Middle frontal gyrus (tissue), 1 donor: ENCODE data around the gene SELENOO.
A peak's percentile ranks its signal among the peaks of the same experiment; 100 is the strongest.
"Not testable (repeated sequence)": the region's sequence is repeated elsewhere in the genome, so short reads cannot be mapped to it uniquely, and the experiment has no call there.

Experiments used
- DNase-seq: peaks from one replicate; pipeline ENCODE4 v3.0.0-alpha.2; 2015; ENCODE audit warnings: low spot score; ENCODE audit errors: extremely low spot score

The SELENOO gene

DNA sequence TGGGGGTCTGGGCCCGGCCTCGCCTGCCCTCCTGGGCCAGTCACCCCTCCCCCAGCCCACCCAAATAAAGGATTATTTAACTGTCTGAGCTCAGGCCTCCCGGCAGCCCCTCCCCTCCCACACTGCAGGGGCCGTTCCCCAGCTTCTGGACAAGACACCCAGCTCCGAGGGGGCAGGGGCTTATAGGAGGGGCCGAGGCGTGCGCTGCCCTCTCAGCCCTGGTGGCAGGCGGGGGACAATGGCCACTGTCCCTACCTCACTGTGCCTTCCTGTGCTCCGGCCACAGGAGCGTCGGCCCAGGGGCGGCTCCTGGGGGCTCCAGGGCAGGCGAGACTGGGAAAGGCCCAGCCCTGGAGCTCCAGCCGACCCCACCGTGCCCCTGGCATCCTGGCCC lies 2.2 kb upstream of the SELENOO start:
- no peak for DNase-seq

DNA sequence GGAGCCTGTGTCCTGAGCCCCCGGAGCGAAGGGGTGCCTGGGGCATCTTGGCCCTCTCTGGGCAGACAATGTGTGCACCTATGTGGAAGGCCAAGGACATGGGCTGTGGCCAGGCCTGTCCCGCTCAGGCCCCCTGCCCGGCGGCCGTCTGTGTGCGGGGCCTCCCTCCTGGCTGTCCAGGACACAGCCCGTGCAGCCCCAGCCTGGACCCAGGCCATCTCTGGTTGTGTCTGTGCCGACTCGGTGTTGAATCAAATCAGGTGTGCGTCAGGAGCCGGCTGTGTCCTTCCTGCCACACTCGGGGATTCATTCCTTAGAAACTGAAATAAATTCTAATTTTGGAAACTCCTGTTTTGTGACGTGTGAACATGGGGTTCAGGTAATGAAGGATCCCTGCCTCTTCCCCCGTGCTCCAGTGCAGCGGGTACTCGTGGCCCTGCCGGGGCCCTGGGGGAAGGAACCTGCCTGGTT lies 1.5 kb upstream of the SELENOO start:
- no peak for DNase-seq

DNA sequence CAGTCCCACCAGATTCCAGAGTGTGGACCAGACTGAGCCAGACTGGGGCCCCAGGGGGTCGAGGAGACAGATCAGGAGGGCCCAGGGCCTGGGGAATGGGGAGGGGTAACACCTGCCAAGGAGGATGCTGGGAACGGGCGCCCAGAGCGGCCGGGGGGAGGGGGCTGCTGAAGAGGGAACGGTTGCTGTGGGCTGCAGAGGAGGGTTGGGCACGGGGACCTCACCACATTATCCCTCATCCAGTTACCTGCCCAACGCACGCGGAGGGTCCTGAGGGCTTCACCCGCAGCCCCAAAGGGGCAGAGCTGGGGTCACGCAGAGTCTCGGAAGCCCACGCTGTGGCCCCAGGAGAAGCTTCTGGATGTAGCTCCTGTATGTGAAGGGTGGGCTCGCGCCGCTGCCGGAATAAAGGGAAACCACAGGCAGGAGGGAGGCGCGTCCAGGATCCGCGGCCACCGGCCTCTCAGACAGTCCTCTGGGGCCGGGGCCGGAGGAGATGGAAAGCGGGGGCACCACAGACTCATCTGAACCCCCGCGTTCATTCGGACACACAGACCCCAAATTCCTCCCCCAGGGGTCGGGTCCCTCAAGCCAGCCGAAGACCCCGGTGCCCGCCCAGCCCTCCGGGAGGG lies 866 bp upstream of the SELENOO start:
- DNase-seq: no peak

DNA sequence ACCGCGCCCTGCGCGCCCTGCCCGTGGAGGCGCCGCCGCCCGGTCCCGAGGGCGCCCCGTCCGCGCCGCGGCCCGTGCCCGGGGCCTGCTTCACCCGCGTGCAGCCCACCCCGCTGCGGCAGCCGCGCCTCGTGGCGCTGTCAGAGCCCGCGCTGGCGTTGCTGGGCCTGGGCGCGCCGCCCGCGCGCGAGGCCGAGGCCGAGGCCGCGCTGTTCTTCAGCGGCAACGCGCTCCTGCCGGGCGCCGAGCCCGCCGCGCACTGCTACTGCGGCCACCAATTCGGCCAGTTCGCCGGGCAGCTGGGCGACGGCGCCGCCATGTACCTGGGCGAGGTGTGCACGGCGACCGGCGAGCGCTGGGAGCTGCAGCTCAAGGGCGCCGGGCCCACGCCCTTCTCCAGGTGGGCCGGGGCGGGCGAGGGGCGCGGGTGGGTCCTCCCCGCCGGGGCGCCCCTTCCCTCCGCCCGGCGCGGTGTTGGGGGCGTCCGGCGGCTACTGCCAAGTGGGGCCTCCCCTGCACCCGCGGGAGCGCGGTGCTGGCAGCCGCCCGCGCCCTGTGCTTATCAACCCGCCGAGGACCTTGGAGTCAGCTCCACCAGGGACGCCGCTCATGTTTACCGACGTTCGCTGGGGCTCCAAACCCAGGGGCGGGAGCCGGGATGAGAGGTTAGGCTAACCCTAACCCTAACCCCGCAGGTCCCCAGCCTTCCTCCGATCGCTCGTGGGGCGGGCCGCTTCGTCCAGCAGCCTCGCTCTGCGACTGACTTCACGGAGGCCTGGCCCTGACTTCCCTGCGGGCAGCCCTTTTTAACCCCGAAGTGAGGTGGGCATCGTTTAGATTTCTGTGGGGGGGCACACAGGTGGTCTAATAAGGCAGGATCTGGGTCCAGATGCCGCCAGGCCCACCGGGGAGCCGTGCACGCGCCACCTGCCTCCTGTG lies 649 bp downstream of the SELENOO start:
- no peak for DNase-seq

DNA sequence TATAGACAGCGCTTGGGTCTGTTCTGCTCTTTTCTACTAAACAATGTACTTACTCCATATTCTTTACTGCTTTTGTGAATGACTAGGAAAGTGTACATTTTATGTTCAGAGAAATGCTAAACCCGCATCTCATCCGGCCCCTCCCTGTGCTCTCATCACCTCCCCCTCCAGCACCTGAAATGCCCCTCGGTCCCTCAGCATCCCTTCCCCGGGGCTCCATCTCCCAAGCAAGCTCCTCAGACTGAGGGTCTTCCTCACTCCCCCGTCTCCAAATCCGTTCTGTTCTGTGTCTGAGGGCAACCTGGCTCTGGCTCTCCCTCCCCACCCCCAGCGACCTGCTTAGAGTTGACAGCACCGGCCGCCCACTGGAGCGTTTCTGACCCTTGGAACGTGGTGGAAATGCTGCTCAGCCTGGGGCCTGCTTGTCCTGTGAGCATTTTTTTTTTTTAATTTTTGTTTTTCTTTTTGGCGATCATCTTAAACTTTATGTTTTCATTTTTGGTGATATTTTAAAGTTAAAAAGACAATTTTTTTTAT lies 1.4 kb downstream of the SELENOO start:
- no peak for DNase-seq

DNA sequence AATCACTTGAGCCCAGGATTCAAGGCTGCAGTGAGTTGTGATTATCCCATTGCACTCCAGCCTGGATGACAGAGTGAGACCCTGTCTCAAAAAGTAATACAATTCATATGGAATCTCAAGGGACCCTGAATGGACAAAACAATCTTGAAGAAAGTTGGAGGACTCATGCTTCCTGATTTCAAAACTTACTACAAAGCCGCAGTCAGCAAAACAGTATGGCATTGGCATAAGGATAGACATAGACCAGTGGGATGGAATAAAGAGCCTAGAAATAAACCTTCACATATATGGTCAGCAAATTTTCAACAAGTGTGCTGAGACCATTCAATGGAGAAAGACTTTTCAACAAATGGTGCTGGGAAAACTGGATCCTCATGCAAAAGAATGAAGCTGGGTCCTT lies 2.5 kb downstream of the SELENOO start:
- DNase-seq: no peak

DNA sequence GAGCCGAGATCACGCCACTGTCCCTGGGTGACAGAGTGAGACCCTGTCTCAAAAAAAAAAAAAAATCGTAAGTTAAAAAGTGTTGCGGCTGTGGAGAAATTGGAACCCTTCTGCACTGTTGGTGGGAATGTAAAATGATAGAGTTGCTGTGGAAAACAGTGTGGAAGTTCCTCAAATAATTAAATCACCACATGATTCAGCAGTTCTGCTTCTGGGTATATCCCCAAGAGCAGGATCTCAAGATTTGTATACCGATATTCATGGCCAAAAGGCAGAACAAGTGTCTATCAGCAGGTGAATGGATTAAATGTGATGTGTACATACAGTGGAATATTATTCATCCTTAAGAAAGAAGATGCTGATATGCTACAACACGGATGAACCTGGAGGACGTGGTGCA lies 3.8 kb downstream of the SELENOO start:
- no peak for DNase-seq

DNA sequence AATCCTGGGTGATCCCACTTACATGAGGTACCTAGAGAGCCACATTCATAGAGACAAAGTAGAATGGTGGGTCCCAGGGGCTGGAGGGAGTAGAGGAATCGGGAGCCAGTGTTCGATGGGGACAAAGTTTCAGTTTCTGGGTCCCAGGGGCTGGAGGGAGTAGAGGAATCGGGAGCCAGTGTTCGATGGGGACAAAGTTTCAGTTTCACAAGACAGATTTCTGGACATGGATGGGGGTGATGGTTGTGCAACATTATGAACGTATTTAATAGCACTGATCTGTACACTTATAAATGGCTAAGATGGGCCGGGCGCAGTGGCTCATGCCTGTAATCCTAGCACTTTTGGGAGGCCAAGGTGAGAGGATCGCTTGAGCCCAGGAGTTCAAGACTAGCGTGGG lies 4.2 kb downstream of the SELENOO start:
- DNase-seq: not testable (repeated sequence)

DNA sequence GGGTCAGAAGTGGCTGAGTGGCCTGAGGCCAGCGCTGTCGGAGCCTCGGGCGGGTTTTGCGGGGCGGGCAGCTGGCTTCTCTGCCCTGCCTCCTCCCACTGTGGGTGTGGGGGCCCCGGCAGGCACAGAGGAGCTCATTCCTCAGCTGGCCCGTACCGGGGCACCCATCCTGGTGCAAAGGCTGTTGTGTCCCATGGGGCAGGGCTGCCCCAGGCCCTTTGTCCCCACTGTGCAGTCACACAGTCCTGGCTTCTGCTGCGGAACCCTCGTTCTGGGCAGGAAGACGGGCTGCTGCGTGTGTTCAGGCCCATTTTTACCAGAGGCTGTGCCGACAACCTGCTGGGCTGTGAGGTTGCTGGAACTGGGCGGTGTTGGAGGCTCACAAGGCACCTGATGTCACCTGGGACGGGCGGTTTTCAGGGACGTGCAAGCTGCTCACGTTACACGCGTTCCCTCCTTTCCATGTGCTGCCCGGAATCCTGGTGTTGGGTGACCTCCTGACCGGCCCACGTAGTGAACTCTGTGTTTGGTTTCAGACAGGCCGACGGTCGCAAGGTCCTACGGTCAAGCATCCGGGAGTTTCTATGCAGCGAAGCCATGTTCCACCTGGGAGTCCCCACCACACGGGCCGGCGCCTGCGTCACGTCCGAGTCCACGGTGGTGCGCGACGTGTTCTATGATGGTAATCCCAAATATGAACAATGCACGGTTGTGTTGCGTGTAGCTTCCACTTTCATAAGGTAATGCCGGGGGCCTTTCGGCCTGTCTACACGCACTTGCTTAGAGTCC lies 5.2 kb downstream of the SELENOO start:
- DNase-seq: no peak

DNA sequence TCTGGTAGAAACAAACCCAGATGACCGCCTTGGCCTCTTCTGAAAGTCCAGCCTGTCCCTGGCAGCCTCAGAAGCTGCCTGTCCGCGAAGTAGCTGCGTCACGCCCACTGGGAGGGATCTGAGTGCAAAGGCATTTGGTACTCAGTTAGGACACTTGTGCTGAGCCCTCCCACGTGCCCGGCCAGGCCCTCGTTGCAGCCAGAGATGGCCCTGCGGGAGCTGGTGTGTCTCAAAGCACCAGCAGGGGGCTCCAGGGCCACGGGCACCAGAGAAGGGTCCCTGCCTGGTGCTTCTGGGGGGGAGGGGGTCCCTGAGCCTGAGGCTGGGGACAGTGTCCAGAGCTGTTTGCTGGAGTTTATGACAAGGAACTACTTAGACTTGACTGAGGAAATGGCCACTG lies 5.8 kb downstream of the SELENOO start:
- no peak for DNase-seq

DNA sequence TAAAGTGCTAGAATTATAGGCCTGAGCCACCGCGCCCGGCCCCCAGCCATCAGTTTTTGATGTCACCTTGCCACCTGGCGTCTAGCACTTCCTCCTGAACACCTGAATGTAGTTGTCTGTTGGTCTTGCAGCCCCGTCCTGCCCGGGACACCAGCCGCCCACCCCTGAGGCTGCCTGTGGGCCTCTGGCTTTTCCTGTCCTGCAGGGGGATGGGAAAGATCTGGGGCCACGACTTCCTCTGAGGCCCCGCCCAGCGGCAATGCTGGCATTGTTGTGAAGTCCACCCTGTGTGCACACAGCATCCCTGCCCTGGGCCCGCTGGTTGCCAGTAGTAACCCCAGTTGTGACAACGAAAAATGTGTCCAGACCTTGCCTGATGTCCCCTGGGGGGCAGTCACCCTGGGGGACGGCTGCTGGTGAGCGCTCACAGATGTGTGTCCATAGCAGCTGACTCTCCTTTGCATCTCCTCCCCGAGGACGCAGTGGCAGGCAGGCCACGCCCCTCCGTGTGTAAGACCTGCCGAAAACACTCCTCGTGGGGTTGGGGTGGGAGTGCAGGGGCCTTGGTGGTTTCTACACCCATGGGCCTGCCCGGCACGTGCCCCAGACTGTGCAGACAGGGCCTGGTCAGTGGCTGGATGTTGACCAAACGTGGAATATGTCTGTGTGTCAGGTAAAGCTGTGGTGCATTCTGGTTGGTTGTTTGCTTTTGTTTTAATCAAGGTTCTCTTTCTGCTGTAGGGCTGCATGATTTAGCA lies 6.8 kb downstream of the SELENOO start:
- DNase-seq: no peak

DNA sequence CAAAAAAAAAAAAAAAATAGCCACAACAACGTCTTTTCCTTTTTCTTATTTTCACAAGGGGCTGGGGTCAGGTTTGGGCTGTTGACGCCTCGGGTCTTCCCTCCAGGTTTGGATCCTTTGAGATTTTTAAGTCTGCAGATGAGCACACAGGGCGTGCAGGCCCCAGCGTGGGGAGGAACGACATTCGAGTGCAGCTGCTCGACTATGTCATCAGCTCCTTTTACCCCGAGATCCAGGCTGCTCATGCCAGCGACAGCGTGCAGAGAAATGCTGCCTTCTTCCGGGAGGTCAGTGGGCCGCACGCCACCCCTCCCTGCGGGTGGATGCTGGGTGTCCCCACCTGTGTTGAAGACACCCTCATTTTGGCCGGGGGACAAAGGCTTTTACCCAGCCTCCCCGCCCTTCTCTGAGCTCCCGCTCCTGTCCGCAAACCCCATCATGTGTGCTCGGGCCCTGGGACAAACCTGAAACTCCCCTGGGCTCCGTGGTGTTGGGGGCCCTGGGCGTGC lies 7.7 kb downstream of the SELENOO start:
- no peak for DNase-seq

DNA sequence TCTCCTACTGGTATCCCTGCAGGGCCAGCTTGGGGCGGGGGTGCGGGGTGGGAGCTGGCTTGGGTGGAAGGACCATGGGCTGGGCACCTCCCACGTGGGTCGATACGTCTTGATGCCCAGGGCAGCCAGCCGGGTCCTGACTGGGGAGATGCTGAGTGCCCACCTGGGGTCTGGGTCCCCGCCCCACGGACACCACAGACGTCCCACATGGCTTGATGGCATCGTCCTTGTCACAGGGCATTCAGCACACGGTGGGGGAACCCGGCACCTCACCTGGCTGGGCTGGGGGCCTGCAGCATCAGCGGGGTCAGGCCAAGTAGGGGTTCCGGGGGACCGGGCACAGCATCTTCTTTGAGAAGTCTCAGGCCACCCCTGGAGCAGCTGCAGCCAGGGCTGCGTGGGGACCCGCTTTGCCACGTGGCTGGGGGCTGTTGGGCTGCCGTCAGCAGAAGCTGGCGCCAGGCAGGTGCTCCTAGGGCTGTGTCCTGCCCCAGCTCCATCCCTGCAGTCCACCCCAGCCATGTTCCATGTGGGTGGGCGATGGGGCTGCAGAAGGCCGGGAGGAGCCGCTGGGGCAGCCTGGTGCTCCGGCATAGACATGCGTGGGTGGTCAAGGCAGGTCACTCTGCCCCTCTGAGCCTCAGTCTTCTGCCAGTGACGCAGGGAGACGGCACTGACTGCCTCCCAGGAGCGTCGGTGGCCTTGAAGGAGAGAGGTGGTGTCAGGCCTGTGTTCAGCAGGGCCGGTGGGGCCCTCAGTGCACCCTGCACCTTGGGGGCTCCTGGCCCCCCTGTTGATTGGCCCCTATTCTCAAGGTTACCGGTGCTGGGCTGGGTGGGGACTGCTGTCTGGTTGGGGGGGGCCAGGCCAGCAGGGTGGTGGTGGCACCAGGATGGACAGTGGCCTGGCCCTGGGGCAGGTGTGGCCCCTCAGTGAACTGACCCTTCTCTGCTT lies 8.4 kb downstream of the SELENOO start:
- no peak for DNase-seq

DNA sequence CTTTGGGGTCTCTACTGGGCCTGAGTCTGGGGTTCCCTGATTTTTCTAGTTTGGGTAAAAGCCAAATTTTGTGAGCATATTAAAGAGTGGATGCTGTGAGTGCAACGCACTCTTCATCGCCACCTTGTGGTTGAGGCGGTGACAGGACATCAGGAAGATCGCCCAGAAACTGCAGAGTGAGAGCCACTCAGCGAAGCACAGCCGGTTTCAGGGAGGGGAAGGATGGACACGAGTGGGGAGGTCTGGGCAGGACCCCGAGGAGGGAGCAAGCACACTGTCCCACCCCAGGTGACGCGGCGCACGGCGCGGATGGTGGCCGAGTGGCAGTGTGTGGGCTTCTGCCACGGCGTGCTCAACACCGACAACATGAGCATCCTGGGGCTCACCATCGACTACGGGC lies 9.1 kb downstream of the SELENOO start:
- DNase-seq: peak; percentile 54

DNA sequence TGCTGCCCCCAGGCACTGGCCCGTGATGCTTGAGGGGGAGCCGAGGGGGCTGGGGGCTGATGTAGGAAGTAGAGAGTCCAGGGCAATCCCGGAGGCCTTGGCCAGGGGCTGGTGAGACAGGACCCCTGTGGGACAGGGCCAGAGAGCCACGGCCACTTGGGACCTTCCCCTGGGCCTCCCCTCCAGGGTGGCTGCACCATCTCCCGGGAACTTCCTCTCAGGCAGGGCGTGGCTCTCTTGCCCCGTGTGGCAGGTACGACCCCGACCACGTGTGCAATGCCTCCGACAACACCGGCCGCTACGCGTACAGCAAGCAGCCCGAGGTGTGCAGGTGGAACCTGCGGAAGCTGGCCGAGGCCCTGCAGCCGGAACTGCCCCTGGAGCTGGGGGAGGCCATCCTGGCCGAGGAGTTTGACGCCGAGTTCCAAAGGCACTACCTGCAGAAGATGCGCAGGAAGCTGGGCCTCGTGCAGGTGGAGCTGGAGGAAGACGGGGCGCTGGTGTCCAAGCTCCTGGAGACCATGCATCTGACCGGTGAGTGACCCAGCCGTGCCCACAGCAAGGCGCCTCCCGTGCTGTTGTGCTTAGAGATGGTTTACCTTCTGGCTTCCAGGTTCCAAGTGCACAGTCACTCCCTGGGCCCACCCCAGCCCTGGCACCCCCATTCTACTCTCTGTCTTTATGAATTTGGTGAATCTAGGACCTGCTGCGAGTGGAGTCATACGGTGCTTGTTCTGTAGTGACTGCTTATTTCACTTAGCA lies 9.7 kb downstream of the SELENOO start:
- DNase-seq: no peak

DNA sequence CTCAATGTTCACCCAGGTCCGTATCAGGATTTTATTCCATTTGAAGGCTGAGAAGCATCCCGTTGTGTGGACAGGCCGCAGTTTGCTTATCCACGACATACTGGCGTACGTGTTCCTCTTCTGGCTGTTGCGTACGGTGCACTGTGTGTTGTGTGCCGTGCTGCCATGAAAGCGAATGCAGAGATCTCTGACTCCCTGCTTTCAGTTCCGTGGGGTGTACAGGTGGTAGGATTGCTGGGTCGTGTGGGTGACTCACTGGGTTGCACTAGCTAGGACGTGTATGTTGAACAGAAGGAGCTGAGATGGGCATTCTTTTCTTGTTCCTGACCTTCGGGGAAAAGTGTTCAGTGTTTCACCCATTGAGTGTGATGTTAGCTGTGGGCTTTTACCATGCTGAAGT lies 10.3 kb downstream of the SELENOO start:
- no peak for DNase-seq

DNA sequence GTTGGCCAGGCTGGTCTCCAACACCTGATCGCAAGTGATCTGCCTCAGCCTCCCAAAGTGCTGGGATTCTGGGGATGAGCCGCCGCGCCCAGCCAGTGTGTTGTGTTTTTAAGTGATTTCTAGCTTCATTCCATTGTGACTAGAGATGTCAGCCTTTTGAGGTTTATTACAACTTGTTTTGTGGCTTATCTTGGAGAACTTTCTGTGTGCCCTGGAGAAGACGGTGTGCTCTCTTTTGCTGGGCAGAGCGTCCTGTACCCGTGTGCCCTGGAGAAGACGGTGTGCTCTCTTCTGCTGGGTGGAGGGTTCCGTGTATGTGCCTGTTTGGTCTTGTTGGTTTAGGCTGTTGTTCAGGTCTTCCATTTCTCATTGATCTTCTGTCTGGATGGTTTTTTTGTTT lies 12.5 kb downstream of the SELENOO start:
- no peak for DNase-seq

DNA sequence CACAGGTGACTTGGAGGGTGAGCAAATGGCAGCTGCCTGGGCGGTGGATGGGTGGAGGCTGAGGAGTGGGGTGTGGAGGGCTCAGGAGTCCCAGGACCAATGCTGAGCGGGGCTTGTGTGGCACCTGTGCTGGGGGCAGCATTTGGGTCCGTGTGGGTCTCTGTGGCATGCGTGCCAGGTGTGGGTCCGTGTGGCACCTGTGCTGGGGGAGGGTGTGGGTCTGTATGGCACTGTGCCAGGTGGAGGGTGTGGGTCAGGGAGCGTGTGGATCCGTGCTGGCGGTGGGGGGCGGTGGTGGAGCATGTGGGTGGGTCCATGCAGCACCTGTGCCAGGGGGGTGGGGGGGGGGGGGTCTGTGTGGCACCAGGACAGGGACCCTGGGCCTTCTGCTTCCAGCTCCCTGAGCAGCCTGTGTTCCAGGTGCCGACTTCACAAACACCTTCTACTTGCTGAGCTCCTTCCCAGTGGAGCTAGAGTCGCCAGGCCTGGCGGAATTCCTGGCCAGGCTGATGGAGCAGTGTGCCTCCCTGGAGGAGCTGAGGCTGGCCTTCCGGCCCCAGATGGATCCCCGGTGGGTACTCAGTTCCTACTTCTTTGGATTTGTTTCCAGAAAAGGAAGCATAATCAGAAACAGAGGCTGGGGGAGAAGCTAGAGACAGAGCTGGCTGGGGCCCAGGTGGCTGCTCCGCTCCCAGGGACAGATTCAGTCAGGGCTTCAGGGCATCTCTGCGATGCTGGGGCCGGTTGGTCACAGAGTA lies 14.7 kb downstream of the SELENOO start:
- DNase-seq: no peak
